Mesendoderm (in vitro differentiated cells): ENCODE data around the gene NCR2. TPM values are rescaled to one million over a fixed set of nuclear protein-coding genes. Genes with fewer than 3 reads are reported as not detected.

Experiments
- DNase-seq: peaks from one replicate; pipeline ENCODE4 v3.0.0; 2013
- H2AK5ac ChIP-seq: 2 replicates; pipeline ENCODE4 v1.6.1; 2013; ENCODE audit warnings: low read length, inconsistent platforms
- H2BK120ac ChIP-seq: 2 replicates; pipeline ENCODE4 v1.6.1; 2013; ENCODE audit warnings: low read depth, mild to moderate bottlenecking, low read length, moderate library complexity, mixed read lengths
- H2BK15ac ChIP-seq: replicated peaks from 2 replicates; pipeline ENCODE4 v1.6.1; 2013; ENCODE audit warnings: low read depth, mild to moderate bottlenecking, moderate library complexity
- H2BK5ac ChIP-seq: 2 replicates; pipeline ENCODE4 v1.6.1; 2013; ENCODE audit warnings: low read length, inconsistent platforms
- H3K18ac ChIP-seq: 2 replicates; pipeline ENCODE4 v1.6.1; 2013; ENCODE audit warnings: mild to moderate bottlenecking, low read length, mixed read lengths
- H3K23ac ChIP-seq: one replicate; pipeline ENCODE4 v1.6.1; 2013; ENCODE audit warnings: low read length
- H3K27ac ChIP-seq: 2 replicates; pipeline ENCODE4 v1.5.1; 2013; ENCODE audit warnings: low read depth, mild to moderate bottlenecking, inconsistent platforms, low read length, moderate library complexity
- H3K27me3 ChIP-seq: 2 replicates; pipeline ENCODE4 v1.6.1; 2013; ENCODE audit warnings: low read length, control low read depth, mild to moderate bottlenecking, inconsistent platforms; ENCODE audit not compliant: insufficient read depth, poor library complexity
- H3K36me3 ChIP-seq: 2 replicates; pipeline ENCODE4 v1.6.1; 2013; ENCODE audit warnings: low read length, inconsistent platforms; ENCODE audit not compliant: control insufficient read depth, insufficient read depth
- H3K4ac ChIP-seq: one replicate; pipeline ENCODE4 v1.6.1; 2013; ENCODE audit warnings: low read depth, mild to moderate bottlenecking, low read length, moderate library complexity
- H3K4me1 ChIP-seq: 2 replicates; pipeline ENCODE4 v1.6.1; 2013; ENCODE audit warnings: low read depth, low read length, inconsistent platforms; ENCODE audit not compliant: control insufficient read depth
- H3K4me2 ChIP-seq: 2 replicates; pipeline ENCODE4 v1.6.1; 2013; ENCODE audit warnings: low read length
- H3K4me3 ChIP-seq: 2 replicates; pipeline ENCODE4 v1.5.1; 2013; ENCODE audit warnings: mild to moderate bottlenecking, low read length
- H3K56ac ChIP-seq: one replicate; pipeline ENCODE4 v1.6.1; 2013; ENCODE audit warnings: low read length
- H3K79me1 ChIP-seq: 2 replicates; pipeline ENCODE4 v1.6.1; 2013; ENCODE audit warnings: low read length, inconsistent platforms
- H3K79me2 ChIP-seq: 2 replicates; pipeline ENCODE4 v1.6.1; 2013; ENCODE audit warnings: mild to moderate bottlenecking, low read length; ENCODE audit not compliant: control insufficient read depth, insufficient read depth
- H3K9ac ChIP-seq: 2 replicates; pipeline ENCODE4 v1.6.1; 2013; ENCODE audit warnings: low read length, inconsistent platforms
- H4K5ac ChIP-seq: one replicate; pipeline ENCODE4 v1.6.1; 2013; ENCODE audit warnings: low read length
- H4K8ac ChIP-seq: one replicate; pipeline ENCODE4 v1.6.1; 2013; ENCODE audit warnings: low read depth, mild to moderate bottlenecking, control low read depth, low read length, moderate library complexity
- WGBS: extraction: QIAGEN DNeasy Blood & Tissue Kit; methylation state at CpG from one replicate; pipeline ENCODE4 v1.1.7; 2013; ENCODE audit warnings: low lambda C conversion rate, missing lambda C conversion rate; ENCODE audit not compliant: insufficient coverage; ENCODE audit errors: extremely low coverage; 5-methylcytosine and 5-hydroxymethylcytosine counted together
- polyA plus RNA-seq, 2 experiments: library from polyadenylated mRNA; stranded (reverse); fragments of 200-250 nt; gene quantifications; one replicate each; pipeline ENCODE4 v1.2.3, GENCODE V29; 2013

The NCR2 gene
- not detected for polyA plus RNA-seq (2013, experiment 1 of 2)
- not detected for polyA plus RNA-seq (2013, experiment 2 of 2)

- Histone ChIP-seq H3K23ac (no peak within 1 kb of the TSS), H3K36me3 (no peaks in the 10 kb centered on the region), H3K56ac (no peak within 1 kb of the TSS), H3K4me2 (no peak within 1 kb of the TSS), H3K4me1 (no peaks in the 10 kb centered on the region), H2BK120ac (no peak within 1 kb of the TSS), H3K4ac (no peak within 1 kb of the TSS), H3K27me3 (no peaks in the 10 kb centered on the region), H3K4me3 (no peak within 1 kb of the TSS), H2BK5ac (no peak within 1 kb of the TSS), H2AK5ac (no peak within 1 kb of the TSS), H4K5ac (no peak within 1 kb of the TSS), H3K9ac (no peak within 1 kb of the TSS), H4K8ac (no peak within 1 kb of the TSS), H2BK15ac (no peak within 1 kb of the TSS), H3K79me2 (no peaks in the 10 kb centered on the region), H3K18ac (no peak within 1 kb of the TSS), H3K27ac (no peak within 1 kb of the TSS), H3K79me1 (no peaks in the 10 kb centered on the region)
- no peak for DNase-seq
- WGBS: no CpG with 5 or more reads among the region's 5 CpGs
Measured at GRCh38 chr6:41335296-41335695, at the start of gene NCR2. Gene NCR2 (plus strand): TSS chr6:41335608. CDS start chr6:41335877, 269 bp downstream.

DNA sequence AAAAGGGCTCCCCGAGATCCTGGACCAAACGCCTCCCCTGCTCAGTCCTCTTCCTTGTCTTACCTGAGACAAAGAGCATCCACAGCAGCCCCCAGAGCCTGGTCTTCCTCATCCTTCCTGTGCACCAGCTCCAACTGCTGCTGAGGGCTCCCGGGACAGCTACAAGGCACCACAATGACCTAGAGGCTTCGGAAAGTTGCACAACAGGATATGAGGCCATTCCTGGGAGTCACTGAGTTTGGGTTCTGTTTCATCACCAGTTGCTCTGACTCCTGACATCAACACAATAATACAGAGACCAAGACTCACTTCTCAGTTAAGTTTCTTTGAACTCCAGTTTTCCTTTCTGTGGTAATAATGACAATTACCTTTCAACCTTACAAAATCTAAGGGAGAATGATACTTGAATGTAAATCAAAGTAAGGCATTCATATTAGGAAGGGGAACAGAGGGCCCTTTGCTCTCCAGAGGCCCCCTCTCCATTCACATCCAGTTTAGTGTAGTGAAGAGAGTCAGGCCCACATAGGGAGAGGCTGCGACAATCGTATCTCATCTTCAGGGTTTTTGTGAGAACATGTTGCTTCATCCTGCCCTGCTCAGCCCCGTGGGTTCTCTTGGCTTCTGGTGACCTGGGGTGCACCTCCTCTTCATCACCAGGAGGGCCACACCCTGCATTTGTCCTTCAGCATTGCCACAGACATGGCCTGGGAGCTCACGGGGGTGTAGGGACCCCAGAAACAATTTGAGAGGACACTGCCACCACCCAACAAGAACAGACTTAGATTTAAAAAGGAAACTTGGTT, 48.7 kb upstream of the NCR2 start, which contains the start of gene TREM1:
Gene TREM1 (minus strand): TSS at position 139 of the 803 bp plus-strand sequence. CDS start 27 bp downstream, at position 112.
- Histone ChIP-seq H2AK5ac (no peak within 1 kb of the TSS), H2BK5ac (no peak within 1 kb of the TSS), H2BK15ac (no peak within 1 kb of the TSS), H3K4me1 (no peaks in the 10 kb centered on the region), H3K4ac (no peak within 1 kb of the TSS), H3K27me3 (no peaks in the 10 kb centered on the region), H3K79me1 (no peaks in the 10 kb centered on the region), H3K4me3 (no peak within 1 kb of the TSS), H3K27ac (no peak within 1 kb of the TSS), H2BK120ac (no peak within 1 kb of the TSS), H3K18ac (no peak within 1 kb of the TSS), H3K9ac (no peak within 1 kb of the TSS), H3K79me2 (no peaks in the 10 kb centered on the region), H3K4me2 (no peak within 1 kb of the TSS), H4K5ac (no peak within 1 kb of the TSS), H4K8ac (no peak within 1 kb of the TSS), H3K36me3 (no peaks in the 10 kb centered on the region), H3K56ac (no peak within 1 kb of the TSS), H3K23ac (no peak within 1 kb of the TSS)
- DNase-seq: peak; percentile 63
- no CpG with 5 or more reads among the region's 8 CpGs for WGBS

GRCh38 chr6:41288030-41288753, 47.2 kb upstream of the NCR2 start:
- no peak for DNase-seq
- Histone ChIP-seq H3K27ac (no peak overlapping the region), H2BK15ac (no peak overlapping the region), H3K4me1 (no peaks in the 10 kb centered on the region), H3K79me2 (no peaks in the 10 kb centered on the region), H3K27me3 (no peaks in the 10 kb centered on the region), H3K36me3 (no peaks in the 10 kb centered on the region), H2BK5ac (no peak overlapping the region), H3K4ac (no peak overlapping the region), H3K9ac (no peak overlapping the region), H3K23ac (no peak overlapping the region), H3K56ac (no peak overlapping the region), H4K8ac (no peak overlapping the region), H3K79me1 (no peaks in the 10 kb centered on the region), H3K4me2 (no peak overlapping the region), H4K5ac (no peak overlapping the region), H3K4me3 (no peak overlapping the region), H3K18ac (no peak overlapping the region), H2BK120ac (no peak overlapping the region), H2AK5ac (no peak overlapping the region)
- no CpG with 5 or more reads among the region's 6 CpGs for WGBS

- Histone ChIP-seq H4K5ac (no peak overlapping the region), H2AK5ac (no peak overlapping the region), H3K27me3 (no peaks in the 10 kb centered on the region), H3K79me1 (no peaks in the 10 kb centered on the region), H3K9ac (no peak overlapping the region), H3K4me2 (no peak overlapping the region), H3K4me3 (no peak overlapping the region), H3K79me2 (no peaks in the 10 kb centered on the region), H2BK15ac (no peak overlapping the region), H3K23ac (no peak overlapping the region), H3K56ac (no peak overlapping the region), H3K27ac (no peak overlapping the region), H2BK5ac (no peak overlapping the region), H2BK120ac (no peak overlapping the region), H3K4ac (no peak overlapping the region), H4K8ac (no peak overlapping the region), H3K4me1 (no peaks in the 10 kb centered on the region), H3K18ac (no peak overlapping the region), H3K36me3 (no peaks in the 10 kb centered on the region)
- WGBS: no CpG with 5 or more reads among the region's 2 CpGs
- DNase-seq: no peak
Measured at GRCh38 chr6:41288754-41289129, 46.7 kb upstream of the NCR2 start.

DNA sequence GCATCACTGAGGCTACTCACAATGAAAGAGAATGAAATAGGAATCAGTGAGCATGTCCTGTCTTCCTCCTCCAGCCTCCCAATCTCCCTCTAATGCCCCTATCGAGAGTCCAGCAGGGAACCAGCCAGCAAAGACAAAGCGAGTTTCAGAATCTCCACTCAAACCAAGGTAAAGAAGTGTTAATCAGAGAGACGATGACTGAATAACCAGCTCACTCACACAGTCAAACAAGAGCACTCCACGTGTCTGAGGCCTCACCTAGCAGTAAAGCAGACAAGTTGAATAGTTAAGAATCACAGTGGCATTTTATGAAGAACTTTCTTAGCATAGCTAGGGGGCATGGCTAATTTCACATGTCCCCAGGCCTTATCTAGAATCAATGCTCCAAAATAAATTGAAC, 45.6 kb upstream of the NCR2 start:
- Histone ChIP-seq H3K27me3 (no peaks in the 10 kb centered on the region), H3K9ac (no peak overlapping the region), H3K27ac (no peak overlapping the region), H3K4me1 (no peaks in the 10 kb centered on the region), H2AK5ac (no peak overlapping the region), H3K79me1 (no peaks in the 10 kb centered on the region), H3K79me2 (no peaks in the 10 kb centered on the region), H4K8ac (no peak overlapping the region), H2BK15ac (no peak overlapping the region), H3K4me3 (no peak overlapping the region), H3K4ac (no peak overlapping the region), H3K56ac (no peak overlapping the region), H3K4me2 (no peak overlapping the region), H2BK120ac (no peak overlapping the region), H3K36me3 (no peaks in the 10 kb centered on the region), H2BK5ac (no peak overlapping the region), H3K18ac (no peak overlapping the region), H3K23ac (no peak overlapping the region), H4K5ac (no peak overlapping the region)
- no CpG with 5 or more reads among the region's 4 CpGs for WGBS
- peak; percentile 14 for DNase-seq
